Fibroblast of lung (primary cell): ENCODE measurements around the gene ATP1B3. TPM values are rescaled to one million over a fixed set of nuclear protein-coding genes. Genes with fewer than 3 reads are reported as not detected.

Source experiments
- DNase-seq, 2 donors: peaks; one replicate each; pipeline versions ENCODE4 v3.0.0 to v3.0.0-alpha.2; 2010; ENCODE audit warnings: low read depth in 2 of 2
- H2AFZ ChIP-seq: 2 replicates; pipeline ENCODE4 v1.5.1; 2012; ENCODE audit warnings: low read length, control low read depth, inconsistent platforms
- H3K27ac ChIP-seq: 2 replicates; pipeline ENCODE4 v1.5.1; 2011; ENCODE audit warnings: low read length, control low read depth; ENCODE audit not compliant: insufficient read depth
- H3K27me3 ChIP-seq: 2 replicates; pipeline ENCODE4 v1.5.1; 2011; ENCODE audit warnings: mild to moderate bottlenecking, low read length; ENCODE audit not compliant: control insufficient read depth, insufficient read depth
- H3K36me3 ChIP-seq: 2 replicates; pipeline ENCODE4 v1.5.1; 2011; ENCODE audit warnings: low read length; ENCODE audit not compliant: control insufficient read depth, insufficient read depth
- H3K4me1 ChIP-seq: 2 replicates; pipeline ENCODE4 v1.5.1; 2011; ENCODE audit warnings: low read length; ENCODE audit not compliant: control insufficient read depth, insufficient read depth; ENCODE audit errors: extremely low read depth
- H3K4me2 ChIP-seq: 2 replicates; pipeline ENCODE4 v1.5.1; 2011; ENCODE audit warnings: low read length, control low read depth; ENCODE audit not compliant: insufficient read depth; ENCODE audit errors: extremely low read depth
- H3K4me3 ChIP-seq, 4 experiments: fragments of 200-600 bp in 1 of 4; sonication (generic) in 1 of 4; replicated peaks in 1 of 4; 2 replicates each; pipeline ENCODE4 v1.5.1; 2011 to 2016; ENCODE audit warnings: low read length in 4 of 4, low read depth in 3 of 4, mild to moderate bottlenecking in 3 of 4, control low read depth in 2 of 4, inconsistent platforms in 1 of 4, mixed read lengths in 1 of 4; ENCODE audit not compliant: insufficient read depth in 1 of 4; ENCODE audit errors: control extremely low read depth in 1 of 4
- H3K79me2 ChIP-seq: 2 replicates; pipeline ENCODE4 v1.5.1; 2012; ENCODE audit warnings: mild to moderate bottlenecking, low read length, inconsistent platforms; ENCODE audit not compliant: control insufficient read depth, insufficient read depth
- H3K9ac ChIP-seq: 2 replicates; pipeline ENCODE4 v1.5.1; 2011; ENCODE audit warnings: mild to moderate bottlenecking, low read length, control low read depth; ENCODE audit not compliant: insufficient read depth
- H3K9me3 ChIP-seq: 2 replicates; pipeline ENCODE4 v1.5.1; 2012; ENCODE audit warnings: low read depth, low read length; ENCODE audit not compliant: control insufficient read depth, insufficient read depth
- H4K20me1 ChIP-seq: 2 replicates; pipeline ENCODE4 v1.5.1; 2011; ENCODE audit warnings: low read length; ENCODE audit not compliant: control insufficient read depth, insufficient read depth; ENCODE audit errors: extremely low read depth
- CTCF ChIP-seq, 2 donors: IDR thresholded peaks in 1 of 2; conservative IDR thresholded peaks in 1 of 2; 1 replicate in 1 of 2; 2 replicates in 1 of 2; pipeline ENCODE4 v1.5.1; 2011 to 2012; ENCODE audit warnings: low read length in 2 of 2, control low read depth in 1 of 2, inconsistent platforms in 1 of 2, low read depth in 1 of 2, mild to moderate bottlenecking in 1 of 2
- EZH2 ChIP-seq: IDR thresholded peaks from 2 replicates; pipeline ENCODE4 v1.5.1; 2012; ENCODE audit warnings: low read length, control low read depth, mild to moderate bottlenecking; ENCODE audit errors: missing control alignments
- polyA plus RNA-seq, 2 donors: library from polyadenylated mRNA; depleted of rRNA in 1 of 2; stranded (reverse) in 1 of 2; unstranded in 1 of 2; fragments of >200 nt; gene quantifications; 2 replicates each; pipeline ENCODE4 v1.2.1, GENCODE V29; 2011 to 2012; ENCODE audit warnings: missing spikeins in 1 of 2
- total RNA-seq: library from RNA; depleted of rRNA; stranded (reverse); fragments of >200 nt; gene quantifications from 2 replicates; pipeline ENCODE4 v1.2.1, GENCODE V29; 2014

The ATP1B3 gene
- total and polyA plus RNA-seq, 2 donors (not counting 1 experiment from before 2014, with no cell fraction given), result 55.8 to 243 TPM

- no peaks in the 10 kb centered on the region for H3K9me3 ChIP-seq
- H2AFZ ChIP-seq, result no peak overlapping the region
- no peak overlapping the region for H3K9ac ChIP-seq
- no peak overlapping the region for H3K27ac ChIP-seq
- no peak overlapping the region for H3K4me2 ChIP-seq
- H4K20me1 ChIP-seq, result no peaks in the 10 kb centered on the region
- H3K4me3 ChIP-seq, result no peak overlapping the region
- no peak for TF ChIP-seq EZH2
- TF ChIP-seq CTCF (conservative IDR thresholded peaks at IDR 0.05 in 1 of 2, IDR thresholded peaks at IDR 0.05 in 1 of 2; ENCODE audit: low read depth in 1 of 2, low read length in 2 of 2), result no peak
- H3K27me3 ChIP-seq, result no peaks in the 10 kb centered on the region
- H3K36me3 ChIP-seq, result no peaks in the 10 kb centered on the region
- no peak for DNase-seq
- no peaks in the 10 kb centered on the region for H3K4me1 ChIP-seq
- no peaks in the 10 kb centered on the region for H3K79me2 ChIP-seq
Measured at GRCh38 chr3:141865101-141865500, 11.3 kb upstream of the ATP1B3 start.

GRCh38 chr3:141870091-141870687 is 6.3 kb upstream of the ATP1B3 start:
- H3K9ac ChIP-seq, result no peak overlapping the region
- no peaks in the 10 kb centered on the region for H3K27me3 ChIP-seq
- no peak overlapping the region for H3K4me3 ChIP-seq
- no peaks in the 10 kb centered on the region for H3K9me3 ChIP-seq
- no peak overlapping the region for H3K4me2 ChIP-seq
- no peak overlapping the region for H2AFZ ChIP-seq
- no peak for DNase-seq
- no peak overlapping the region for H3K27ac ChIP-seq
- H3K36me3 ChIP-seq, result no peaks in the 10 kb centered on the region
- no peaks in the 10 kb centered on the region for H3K4me1 ChIP-seq
- no peaks in the 10 kb centered on the region for H4K20me1 ChIP-seq
- TF ChIP-seq CTCF (conservative IDR thresholded peaks at IDR 0.05 in 1 of 2, IDR thresholded peaks at IDR 0.05 in 1 of 2; ENCODE audit: low read depth in 1 of 2, low read length in 2 of 2) (no peak), EZH2 (no peak)
- no peaks in the 10 kb centered on the region for H3K79me2 ChIP-seq

GRCh38 chr3:141875374-141875892 is 1.0 kb upstream of the ATP1B3 start:
- Histone ChIP-seq H3K27ac (peak overlapping the region; percentile 94), H4K20me1 (no peaks in the 10 kb centered on the region), H2AFZ (peak overlapping the region; percentile 97), H3K9me3 (no peaks in the 10 kb centered on the region), H3K4me2 (peak overlapping the region; percentile 88), H3K4me3 (peak overlapping the region; percentile 77 to 94 (median 88)), H3K79me2 (peaks cover 33% of the 10 kb centered on the region), H3K4me1 (peaks cover 4% of the 10 kb centered on the region), H3K27me3 (no peaks in the 10 kb centered on the region), H3K36me3 (no peaks in the 10 kb centered on the region), H3K9ac (peak overlapping the region; percentile 88)
- DNase-seq, result peak; percentile 71 to 76
- TF ChIP-seq EZH2, result no peak
- peak; percentile 85 to 94 for TF ChIP-seq CTCF (conservative IDR thresholded peaks at IDR 0.05 in 1 of 2, IDR thresholded peaks at IDR 0.05 in 1 of 2; ENCODE audit: low read depth in 1 of 2, low read length in 2 of 2)
